ENCODE results near the gene NLN.
"Not testable (repeated sequence)": the region's sequence is repeated elsewhere in the genome, so short reads cannot be mapped to it uniquely, and the experiment has no call there.

NLN gene

DNA sequence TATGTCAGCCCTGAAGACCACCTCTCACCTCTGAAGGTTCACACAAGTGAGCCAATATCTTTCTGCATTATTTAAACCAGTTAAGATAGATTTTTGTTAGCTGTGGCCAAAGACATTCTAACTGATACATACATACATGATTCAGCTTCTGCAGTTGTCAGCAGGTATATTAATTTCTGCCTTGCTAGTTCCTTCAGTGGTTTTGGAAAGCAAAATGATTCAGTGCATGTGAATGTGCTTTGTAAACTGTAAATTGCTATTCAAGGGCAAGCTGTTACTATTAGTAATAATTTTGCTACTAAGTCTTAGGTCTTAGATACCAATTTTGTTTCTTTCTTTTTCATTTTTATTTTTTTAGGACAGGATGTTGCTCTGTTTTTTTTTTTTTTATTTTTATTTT lies 115.1 kb downstream of the NLN start:
- no peak for DNase-seq

DNA sequence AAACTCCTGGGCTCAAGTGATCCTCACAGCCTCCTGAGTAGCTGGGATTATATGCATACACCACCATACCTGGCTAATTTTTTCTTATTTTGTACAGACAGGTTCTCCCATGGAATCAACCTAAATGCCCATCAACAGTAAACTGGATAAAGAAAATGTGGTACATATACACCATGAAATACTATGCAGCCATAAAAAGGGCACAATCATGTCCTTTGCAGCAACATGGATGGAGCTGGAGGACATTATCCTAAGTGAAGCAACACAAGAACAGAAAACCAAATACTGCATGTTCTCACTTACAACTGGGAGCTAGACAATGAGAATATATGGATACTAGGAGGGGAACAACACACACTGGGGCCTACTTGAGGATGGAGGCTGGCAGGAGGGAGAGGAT lies 117.2 kb downstream of the NLN start:
- not testable (repeated sequence) for DNase-seq

DNA sequence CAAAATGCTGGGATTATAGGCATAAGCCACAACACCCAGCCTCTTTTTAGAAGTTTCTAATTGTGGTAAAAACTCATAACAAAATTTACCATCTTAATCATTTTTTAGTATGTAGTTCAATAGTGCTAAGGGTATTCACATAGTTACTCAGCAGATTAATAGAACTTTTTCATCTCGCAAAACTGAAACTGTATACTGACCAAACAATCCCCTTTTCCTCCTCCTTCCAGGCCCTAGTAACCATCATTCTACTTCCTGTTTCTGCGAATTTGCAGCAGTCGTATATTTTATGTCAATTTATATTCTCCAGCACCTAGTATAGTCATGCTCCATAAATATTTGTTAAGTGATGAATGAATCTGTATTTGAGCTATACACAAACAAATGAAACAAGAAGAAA lies 118.1 kb downstream of the NLN start:
- DNase-seq = no peak

DNA sequence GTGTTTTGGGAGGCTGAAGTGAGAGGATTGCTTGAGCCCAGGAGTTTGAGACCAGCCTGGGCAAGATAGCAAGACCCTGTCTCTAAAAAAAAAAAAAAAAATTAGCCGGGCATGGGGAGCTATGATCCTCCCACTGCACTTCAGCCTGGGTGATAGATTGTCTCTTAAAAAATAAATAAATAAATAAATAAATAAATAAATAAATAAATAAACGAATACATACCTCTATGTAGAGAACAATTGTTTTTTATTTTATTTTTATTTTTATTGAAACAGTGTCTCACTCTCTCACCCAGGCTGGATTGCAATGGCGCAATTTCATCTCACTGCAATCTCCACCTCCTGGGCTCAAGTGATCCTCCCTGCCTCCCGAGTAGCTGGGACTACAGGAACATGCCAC lies 122.8 kb downstream of the NLN start:
- not testable (repeated sequence) for DNase-seq

GRCh38 chr5:65846101-65846500 lies 124.1 kb downstream of the NLN start:
- no peak for DNase-seq

- DNase-seq = not testable (repeated sequence)
These were observed 125.0 kb downstream of the NLN start for GRCh38 chr5:65847019-65847418.

DNA sequence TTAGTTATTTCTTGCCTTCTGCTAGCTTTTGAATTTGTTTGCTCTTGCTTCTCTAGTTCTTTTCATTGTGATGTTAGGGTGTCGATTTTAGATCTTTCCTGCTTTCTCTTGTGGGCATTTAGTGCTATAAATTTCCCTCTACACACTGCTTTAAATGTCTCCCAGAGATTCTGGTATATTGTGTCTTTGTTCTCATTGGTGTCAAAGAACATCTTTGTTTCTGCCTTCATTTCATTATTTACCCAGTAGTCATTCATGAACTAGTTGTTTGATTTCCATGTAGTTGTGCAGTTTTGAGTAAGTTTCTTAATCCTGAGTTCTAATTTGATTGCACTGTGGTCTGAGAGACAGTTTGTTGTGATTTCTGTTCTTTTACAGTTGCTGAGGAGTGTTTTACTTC lies 127.9 kb downstream of the NLN start:
- not testable (repeated sequence) for DNase-seq

DNA sequence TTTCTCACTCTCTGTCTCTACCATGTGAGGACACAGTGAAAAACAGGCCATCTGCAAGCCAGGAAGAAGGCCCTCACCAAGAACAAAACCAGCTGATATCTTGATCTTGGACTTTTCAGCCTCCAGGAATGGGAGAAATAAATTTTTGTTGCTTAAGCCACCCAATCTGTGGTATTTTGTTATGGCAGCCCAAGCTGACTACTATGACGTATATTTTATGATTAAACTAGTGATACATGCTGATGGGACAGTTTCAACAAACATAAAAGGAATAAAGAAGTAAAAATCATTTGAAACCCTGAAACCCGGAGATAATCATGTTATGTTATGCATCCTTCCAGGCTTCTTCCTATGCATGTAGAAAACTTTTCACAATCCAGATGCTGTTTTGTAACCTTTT lies 132.9 kb downstream of the NLN start:
- no peak for DNase-seq

DNA sequence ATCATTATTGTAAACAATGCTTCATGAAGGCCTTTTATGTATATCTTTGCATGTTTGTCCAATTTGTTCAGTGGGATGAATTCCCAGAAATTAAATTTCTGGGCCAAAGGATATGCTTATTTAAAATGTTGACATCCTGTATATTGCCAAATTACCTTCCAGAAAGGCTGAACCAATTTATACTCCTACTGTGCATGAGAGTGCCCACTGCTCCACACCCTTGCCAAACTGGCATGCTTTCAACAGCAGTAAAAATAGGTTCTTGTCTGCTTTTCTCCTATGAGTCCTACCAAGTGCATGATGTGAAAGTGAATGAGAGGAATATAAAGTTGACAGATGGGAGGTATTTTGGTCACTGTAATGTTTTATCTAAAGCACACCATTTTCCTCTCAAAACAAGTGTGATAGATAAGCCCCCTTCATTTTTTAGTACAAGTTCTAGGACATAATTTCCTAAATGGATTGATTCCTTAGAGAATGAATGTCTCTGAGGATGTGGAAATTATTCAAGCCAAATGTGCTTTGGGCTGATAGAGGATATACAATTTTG lies 133.8 kb downstream of the NLN start:
- no peak for DNase-seq

- no peak for DNase-seq
These were observed 134.5 kb downstream of the NLN start for GRCh38 chr5:65856520-65856919.

DNA sequence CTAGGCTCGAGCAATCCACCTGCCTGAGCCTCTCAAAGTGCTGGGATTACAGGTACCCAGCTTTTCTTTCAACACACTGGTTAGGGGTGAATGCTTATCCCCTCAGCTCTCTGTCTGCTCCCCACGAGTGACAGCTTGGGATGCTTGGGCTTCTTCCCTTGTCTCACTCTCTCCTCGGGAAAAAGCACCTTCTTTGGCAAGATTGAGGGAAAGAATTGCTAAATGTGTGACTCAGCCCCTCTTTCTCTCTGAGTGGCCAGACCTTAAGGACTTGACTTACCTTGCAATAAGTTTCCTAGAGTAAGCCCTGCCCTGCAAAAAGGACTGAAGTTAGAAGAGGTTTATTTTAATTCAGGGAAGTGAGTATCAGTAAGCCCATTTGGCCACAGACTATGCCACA lies 136.3 kb downstream of the NLN start:
- DNase-seq = no peak

GRCh38 chr5:65861830-65862241 lies 139.8 kb downstream of the NLN start:
- no peak for DNase-seq

DNA sequence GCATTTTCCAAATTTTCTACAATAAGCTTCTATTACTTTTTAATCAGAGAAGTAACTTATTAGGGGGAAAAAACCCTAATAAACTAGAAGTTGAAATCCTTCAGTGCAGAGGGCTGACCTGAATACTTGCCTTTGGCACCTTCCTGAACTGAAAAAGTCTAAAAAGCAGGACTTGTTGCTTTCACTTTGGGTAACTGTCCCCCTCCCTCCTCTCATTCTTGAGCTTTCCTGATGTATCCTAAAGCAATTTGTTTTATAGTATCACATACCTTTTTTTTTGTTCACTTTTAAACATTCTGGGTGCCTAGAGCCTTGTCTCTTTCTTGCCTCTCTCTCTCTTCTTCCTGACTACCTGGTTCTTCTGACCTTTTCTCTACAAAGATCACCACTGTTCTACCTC lies 140.4 kb downstream of the NLN start:
- DNase-seq = no peak

DNA sequence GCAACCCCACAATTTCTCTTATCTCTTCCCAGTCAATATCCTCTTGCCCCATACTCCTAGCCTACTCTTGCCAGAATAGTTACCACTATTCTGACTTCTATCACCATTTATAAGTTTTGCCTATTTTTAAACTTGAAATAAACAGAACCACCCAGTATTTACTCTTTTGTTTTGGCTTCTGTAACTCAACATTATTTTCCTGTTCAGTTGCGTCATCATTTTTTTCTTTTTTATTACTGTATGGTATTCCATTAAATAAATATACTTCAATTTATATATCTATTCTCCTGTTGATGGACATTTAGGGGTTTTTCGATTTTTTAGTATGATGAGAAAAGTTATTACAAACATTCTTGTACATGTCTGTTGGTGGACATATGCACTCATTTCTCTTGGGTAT lies 141.7 kb downstream of the NLN start:
- DNase-seq = no peak

GRCh38 chr5:65866837-65867521 lies 145.0 kb downstream of the NLN start:
- DNase-seq = no peak

- DNase-seq = no peak
These were observed 145.7 kb downstream of the NLN start for GRCh38 chr5:65867542-65868195.

DNA sequence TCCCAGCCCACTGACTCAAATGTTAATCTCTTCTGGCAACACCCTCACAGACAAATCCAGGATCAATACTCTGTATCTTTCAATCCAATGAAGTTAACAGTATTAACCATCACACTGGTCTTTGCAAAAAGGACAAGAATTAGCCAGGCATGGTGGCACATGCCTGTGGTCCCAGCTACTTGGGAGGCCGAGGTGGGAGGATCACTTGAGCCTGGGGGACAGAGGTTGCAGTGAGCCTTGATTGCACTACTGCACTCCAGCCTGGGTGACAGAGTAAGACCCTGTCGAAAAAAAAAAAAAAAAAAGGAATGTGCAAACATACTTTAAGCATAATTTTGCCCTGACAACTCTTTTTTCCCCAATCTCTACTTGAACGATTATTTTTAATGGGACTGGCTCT lies 146.5 kb downstream of the NLN start:
- DNase-seq = no peak

DNA sequence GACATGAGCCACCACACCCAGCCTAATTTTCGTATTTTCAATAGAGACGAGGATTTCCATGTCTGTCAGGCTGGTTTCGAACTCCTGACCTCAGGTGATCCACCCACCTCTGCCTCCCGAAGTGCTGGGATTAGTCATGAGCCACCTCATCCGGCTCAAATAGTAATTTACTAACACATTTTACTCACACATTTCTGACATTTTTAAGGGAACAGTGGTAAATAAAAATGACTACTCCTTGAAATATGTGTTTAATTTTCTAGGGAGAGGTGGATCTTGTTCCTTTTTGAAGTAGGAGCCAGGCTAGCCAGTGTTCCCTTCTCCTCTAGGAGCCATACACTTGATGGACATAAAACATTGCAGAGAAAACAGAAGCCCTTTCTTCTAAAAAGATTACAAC lies 149.2 kb downstream of the NLN start:
- no peak for DNase-seq

DNA sequence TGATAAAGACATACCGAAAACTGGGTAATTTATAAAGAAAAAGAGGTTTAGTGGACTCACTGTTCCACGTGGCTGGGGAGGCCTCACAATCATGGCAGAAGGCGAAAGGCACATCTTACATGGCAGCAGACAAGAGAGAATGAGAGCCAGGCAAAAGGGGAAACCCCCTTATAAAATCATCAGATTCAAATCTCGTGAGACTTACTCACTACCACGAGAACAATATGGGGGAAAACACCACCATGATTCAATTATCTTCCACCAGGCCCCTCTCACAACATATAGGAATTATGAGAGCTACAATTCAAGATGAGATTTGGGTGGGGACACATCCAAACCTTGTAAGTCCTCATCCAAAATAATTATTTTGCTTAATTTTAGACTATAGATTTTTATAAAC lies 149.8 kb downstream of the NLN start:
- DNase-seq = not testable (repeated sequence)

- no peak for DNase-seq
These were observed 151.3 kb downstream of the NLN start for GRCh38 chr5:65873181-65873750.

DNA sequence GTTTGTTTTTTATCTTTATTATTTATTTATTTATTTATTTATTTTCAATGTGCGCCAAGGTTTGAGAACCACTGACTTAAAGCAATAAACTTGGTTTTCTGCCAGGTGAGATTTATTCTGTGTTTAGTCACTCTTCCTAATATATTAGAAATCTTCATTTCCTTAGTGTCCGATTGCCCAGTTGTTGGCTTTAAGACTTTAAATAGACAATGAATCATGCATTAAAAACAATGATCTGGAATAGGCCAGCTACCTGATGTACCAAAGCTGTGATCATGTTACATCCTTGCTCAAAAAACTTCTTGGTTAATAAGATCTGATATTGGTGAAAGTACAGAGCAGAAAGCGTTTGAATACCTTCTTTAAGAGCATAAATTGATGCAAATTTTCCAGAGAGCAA lies 152.2 kb downstream of the NLN start:
- no peak for DNase-seq

DNA sequence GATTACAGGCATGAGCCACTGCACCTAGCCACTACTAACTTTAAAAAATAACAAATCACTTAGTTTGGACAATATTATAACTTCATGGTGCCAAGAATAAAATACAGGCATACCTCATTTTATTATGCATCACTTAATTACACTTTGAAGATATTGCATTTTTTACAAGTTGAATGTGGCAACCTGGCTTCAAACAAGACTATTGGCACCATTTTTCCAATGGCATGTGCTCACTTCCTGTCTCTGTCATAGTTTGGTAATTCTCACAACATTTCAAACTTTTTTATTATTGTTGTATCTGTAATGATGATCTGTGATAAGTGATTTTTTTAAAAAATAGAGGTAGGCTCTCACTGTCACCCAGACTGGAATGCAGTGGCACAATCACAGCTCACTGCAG lies 154.5 kb downstream of the NLN start:
- no peak for DNase-seq

DNA sequence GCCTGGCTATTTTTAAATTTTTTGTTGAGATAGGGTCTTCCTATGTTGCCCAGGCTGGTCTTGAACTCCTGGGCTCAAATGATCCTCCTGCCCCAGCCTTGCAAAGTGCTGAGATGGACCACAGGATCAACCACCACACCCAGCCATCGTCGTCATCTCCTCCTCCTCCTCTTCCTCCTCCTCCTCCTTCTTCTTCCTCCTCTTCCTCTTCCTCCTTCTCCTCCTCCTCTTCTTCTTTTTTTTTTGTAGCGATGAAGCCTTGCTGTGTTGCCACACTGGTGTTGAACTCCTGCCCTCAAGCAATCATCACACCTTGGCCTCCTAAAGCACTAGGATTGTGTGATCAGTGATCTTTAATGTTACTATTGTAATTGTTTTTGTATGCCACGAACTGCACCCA lies 155.0 kb downstream of the NLN start:
- DNase-seq = no peak
